ENCODE results near the gene TMEM187. TPM values are rescaled to one million over a fixed set of nuclear protein-coding genes. Genes with fewer than 3 reads are reported as not detected.

The TMEM187 gene
- total RNA-seq, 2 donors from 2014 or later = 4.8 to 8.1 TPM

GRCh38 chrX:154000051-154000450 is 27.5 kb downstream of the TMEM187 start:
- Mint-ChIP-seq H3K4me3 (no peak overlapping the region), H3K27me3 (ENCODE audit: insufficient read depth) (no peaks in the 10 kb centered on the region), H3K36me3 (ENCODE audit: low read depth) (peaks cover 3% of the 10 kb centered on the region), H3K27ac (no peak overlapping the region), H3K4me1 (no peaks in the 10 kb centered on the region), H3K9me3 (peaks cover 68% of the 10 kb centered on the region)
- Histone ChIP-seq H3K27ac (ENCODE audit: low read depth, low read length) (no peak overlapping the region), H3K9me3 (ENCODE audit: control insufficient read depth, low read length) (no peaks in the 10 kb centered on the region), H3K4me1 (ENCODE audit: control insufficient read depth, insufficient read depth, low read length) (no peaks in the 10 kb centered on the region), H3K27me3 (ENCODE audit: control insufficient read depth, insufficient read depth, low read length, poor library complexity, severe bottlenecking) (no peaks in the 10 kb centered on the region), H3K9ac (ENCODE audit: extremely low read depth, low read length, poor library complexity, severe bottlenecking) (no peak overlapping the region), H3K4me3 (ENCODE audit: low read length) (no peak overlapping the region), H3K36me3 (ENCODE audit: control insufficient read depth, insufficient read depth, low read length) (no peaks in the 10 kb centered on the region)
- no peak for DNase-seq
- TF ChIP-seq CTCF (conservative IDR thresholded peaks at IDR 0.05) = no peak
- WGBS, 2 experiments (ENCODE audit: insufficient coverage in 1 of 2, insufficient read length in 1 of 2) = 86% methylated on average over 5 of the region's 5 CpGs; no CpG with 5 or more reads in 1 of the 2 experiments

GRCh38 chrX:154002215-154002719 is 29.7 kb downstream of the TMEM187 start:
- H3K9me3 Mint-ChIP-seq = peaks cover 66% of the 10 kb centered on the region
- no peaks in the 10 kb centered on the region for H3K27me3 Mint-ChIP-seq (ENCODE audit: insufficient read depth)
- 98 to 100% methylated on average over 1 to 17 of the region's 17 CpGs for WGBS, 2 experiments (ENCODE audit: insufficient coverage in 1 of 2, insufficient read length in 1 of 2)
- H3K27ac Mint-ChIP-seq = peak overlapping the region; percentile 70
- H3K4me3 ChIP-seq (ENCODE audit: low read length) = no peak overlapping the region
- H3K9me3 ChIP-seq (ENCODE audit: control insufficient read depth, low read length) = no peaks in the 10 kb centered on the region
- H3K36me3 Mint-ChIP-seq (ENCODE audit: low read depth) = peaks cover 8% of the 10 kb centered on the region
- H3K4me1 ChIP-seq (ENCODE audit: control insufficient read depth, insufficient read depth, low read length) = no peaks in the 10 kb centered on the region
- no peak overlapping the region for H3K4me3 Mint-ChIP-seq
- peak overlapping the region; percentile 49 for H3K27ac ChIP-seq (ENCODE audit: low read depth, low read length)
- H3K9ac ChIP-seq (ENCODE audit: extremely low read depth, low read length, poor library complexity, severe bottlenecking) = no peak overlapping the region
- no peaks in the 10 kb centered on the region for H3K27me3 ChIP-seq (ENCODE audit: control insufficient read depth, insufficient read depth, low read length, poor library complexity, severe bottlenecking)
- H3K4me1 Mint-ChIP-seq = no peaks in the 10 kb centered on the region
- no peak for TF ChIP-seq CTCF (conservative IDR thresholded peaks at IDR 0.05)
- no peak for DNase-seq
- H3K36me3 ChIP-seq (ENCODE audit: control insufficient read depth, insufficient read depth, low read length) = no peaks in the 10 kb centered on the region

- no peak overlapping the region for H3K27ac Mint-ChIP-seq
- peaks cover 12% of the 10 kb centered on the region for H3K36me3 Mint-ChIP-seq (ENCODE audit: low read depth)
Observed at GRCh38 chrX:154004315-154004714, 31.8 kb downstream of the TMEM187 start.

More at GRCh38 chrX:154004315-154004714, 31.8 kb downstream of the TMEM187 start:
- H3K4me3 ChIP-seq (ENCODE audit: low read length) = no peak overlapping the region
- Mint-ChIP-seq H3K4me1 (no peaks in the 10 kb centered on the region), H3K9me3 (peaks cover 73% of the 10 kb centered on the region), H3K27me3 (ENCODE audit: insufficient read depth) (no peaks in the 10 kb centered on the region), H3K4me3 (no peak overlapping the region)
- no peak for DNase-seq
- no peaks in the 10 kb centered on the region for H3K4me1 ChIP-seq (ENCODE audit: control insufficient read depth, insufficient read depth, low read length)
- H3K9me3 ChIP-seq (ENCODE audit: control insufficient read depth, low read length) = no peaks in the 10 kb centered on the region
- no peak overlapping the region for H3K9ac ChIP-seq (ENCODE audit: extremely low read depth, low read length, poor library complexity, severe bottlenecking)
- H3K36me3 ChIP-seq (ENCODE audit: control insufficient read depth, insufficient read depth, low read length) = no peaks in the 10 kb centered on the region
- no peak for TF ChIP-seq CTCF (conservative IDR thresholded peaks at IDR 0.05)
- WGBS, 2 experiments (ENCODE audit: insufficient coverage in 1 of 2, insufficient read length in 1 of 2) = 91 to 100% methylated on average over 8 to 10 of the region's 11 CpGs
- H3K27me3 ChIP-seq (ENCODE audit: control insufficient read depth, insufficient read depth, low read length, poor library complexity, severe bottlenecking) = no peaks in the 10 kb centered on the region
- no peak overlapping the region for H3K27ac ChIP-seq (ENCODE audit: low read depth, low read length)
